ENCODE measurements around the gene USP31. TPM values are rescaled to one million over a fixed set of nuclear protein-coding genes. Genes with fewer than 3 reads are reported as not detected.
A peak's percentile ranks its signal among the peaks of the same experiment; 100 is the strongest.

Gene USP31
- total RNA-seq, 3 donors from 2014 or later: 6.7 to 40.7 (median 21.0) TPM

GRCh38 chr16:23081675-23082119 is 67.6 kb downstream of the USP31 start:
- TF ChIP-seq POLR2A (IDR thresholded peaks at IDR 0.05): no peak
- TF ChIP-seq POLR2AphosphoS5 (IDR thresholded peaks at IDR 0.05): no peak
- TF ChIP-seq CTCF (IDR thresholded peaks at IDR 0.05): no peak
- H3K27me3 ChIP-seq: no peaks in the 10 kb centered on the region
- DNase-seq (ENCODE audit: low spot score in 2 of 2): no peak
- H3K36me3 ChIP-seq: no peaks in the 10 kb centered on the region
- no peak overlapping the region for H3K4me3 ChIP-seq
- no peaks in the 10 kb centered on the region for H3K9me3 ChIP-seq
- H3K4me1 ChIP-seq: no peaks in the 10 kb centered on the region
- H3K27ac ChIP-seq: peak overlapping the region in 1 of 2 donors; percentile 25
- intact Hi-C loops (cut with DNase I; ENCODE audit: low total_unique reads): no loop called here

- TF ChIP-seq CTCF (IDR thresholded peaks at IDR 0.05): no peak
- TF ChIP-seq POLR2AphosphoS5 (IDR thresholded peaks at IDR 0.05): no peak
- TF ChIP-seq POLR2A (IDR thresholded peaks at IDR 0.05): no peak
- no peaks in the 10 kb centered on the region for H3K36me3 ChIP-seq
- intact Hi-C loops (cut with DNase I; ENCODE audit: low total_unique reads): no loop called here
Measured at GRCh38 chr16:23080747-23081146, 68.5 kb downstream of the USP31 start.

GRCh38 chr16:23080329-23080728 is 68.9 kb downstream of the USP31 start:
- Histone ChIP-seq H3K4me1 (no peaks in the 10 kb centered on the region), H3K4me3 (no peak overlapping the region), H3K9me3 (no peaks in the 10 kb centered on the region), H3K27ac (no peak overlapping the region), H3K27me3 (no peaks in the 10 kb centered on the region), H3K36me3 (no peaks in the 10 kb centered on the region)
- intact Hi-C loops (cut with DNase I; ENCODE audit: low total_unique reads): no loop called here
- no peak for DNase-seq (ENCODE audit: low spot score in 2 of 2)
- TF ChIP-seq POLR2A (IDR thresholded peaks at IDR 0.05) (no peak), POLR2AphosphoS5 (IDR thresholded peaks at IDR 0.05) (no peak), CTCF (IDR thresholded peaks at IDR 0.05) (no peak)

More at GRCh38 chr16:23080747-23081146, 68.5 kb downstream of the USP31 start:
- DNase-seq (ENCODE audit: low spot score in 2 of 2): no peak
- Histone ChIP-seq H3K27ac (peak overlapping the region in 1 of 2 donors; percentile 25), H3K27me3 (no peaks in the 10 kb centered on the region), H3K4me1 (no peaks in the 10 kb centered on the region), H3K4me3 (no peak overlapping the region), H3K9me3 (no peaks in the 10 kb centered on the region)

- H3K4me1 ChIP-seq: no peaks in the 10 kb centered on the region
- H3K9me3 ChIP-seq: no peaks in the 10 kb centered on the region
- DNase-seq (ENCODE audit: low spot score in 2 of 2): no peak
- intact Hi-C loops (cut with DNase I; ENCODE audit: low total_unique reads): no loop called here
- no peaks in the 10 kb centered on the region for H3K36me3 ChIP-seq
- TF ChIP-seq POLR2A (IDR thresholded peaks at IDR 0.05): no peak
- TF ChIP-seq CTCF (IDR thresholded peaks at IDR 0.05): no peak
- no peak for TF ChIP-seq POLR2AphosphoS5 (IDR thresholded peaks at IDR 0.05)
- peak overlapping the region; percentile 33 to 48 for H3K27ac ChIP-seq
- H3K4me3 ChIP-seq: peak overlapping the region in 1 of 3 donors; percentile 12
- H3K27me3 ChIP-seq: no peaks in the 10 kb centered on the region
Measured at GRCh38 chr16:23079675-23080301, 69.5 kb downstream of the USP31 start.

GRCh38 chr16:23074423-23074822 is 74.8 kb downstream of the USP31 start:
- intact Hi-C loops (cut with DNase I; ENCODE audit: low total_unique reads): no loop called here
- Histone ChIP-seq H3K27ac (no peak overlapping the region), H3K36me3 (peaks cover under 1% of the 10 kb centered on the region)

More at GRCh38 chr16:23074423-23074822, 74.8 kb downstream of the USP31 start:
- Histone ChIP-seq H3K4me1 (peaks cover 5 to 7% of the 10 kb centered on the region in 2 donors), H3K9me3 (no peaks in the 10 kb centered on the region), H3K27me3 (no peaks in the 10 kb centered on the region), H3K4me3 (no peak overlapping the region)
- TF ChIP-seq CTCF (IDR thresholded peaks at IDR 0.05): no peak
- no peak for TF ChIP-seq POLR2A (IDR thresholded peaks at IDR 0.05)
- TF ChIP-seq POLR2AphosphoS5 (IDR thresholded peaks at IDR 0.05): no peak
- DNase-seq (ENCODE audit: low spot score in 2 of 2): no peak
